NCI-H1694 (cell line): Measurements from ENCODE around the gene HCN4.

ENCODE experiments used
- DNase-seq: peaks from one replicate; lab custom pipeline; 2025; lab: John Stamatoyannopoulos, UW

Gene HCN4

DNA sequence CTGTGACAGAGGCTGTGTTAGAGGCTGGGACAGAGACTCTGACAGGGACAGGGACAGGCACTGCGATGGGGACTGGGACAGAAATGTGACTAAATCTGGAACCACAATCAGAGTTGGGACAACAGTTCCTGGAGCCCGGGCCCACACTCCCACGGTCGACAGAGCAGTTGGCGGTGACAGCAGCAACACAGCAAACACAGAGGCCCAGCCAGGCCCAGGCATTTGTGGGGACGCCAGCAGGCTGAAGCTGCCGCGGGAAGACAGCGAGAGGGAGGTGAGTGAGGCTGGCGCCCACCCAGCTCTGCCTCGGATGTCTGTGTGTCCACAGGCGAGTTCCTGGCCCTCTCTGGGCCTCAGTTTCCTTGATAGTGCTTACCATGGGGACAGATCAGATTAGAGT is 9.3 kb upstream of the HCN4 start:
- DNase-seq: peak; percentile 26

DNA sequence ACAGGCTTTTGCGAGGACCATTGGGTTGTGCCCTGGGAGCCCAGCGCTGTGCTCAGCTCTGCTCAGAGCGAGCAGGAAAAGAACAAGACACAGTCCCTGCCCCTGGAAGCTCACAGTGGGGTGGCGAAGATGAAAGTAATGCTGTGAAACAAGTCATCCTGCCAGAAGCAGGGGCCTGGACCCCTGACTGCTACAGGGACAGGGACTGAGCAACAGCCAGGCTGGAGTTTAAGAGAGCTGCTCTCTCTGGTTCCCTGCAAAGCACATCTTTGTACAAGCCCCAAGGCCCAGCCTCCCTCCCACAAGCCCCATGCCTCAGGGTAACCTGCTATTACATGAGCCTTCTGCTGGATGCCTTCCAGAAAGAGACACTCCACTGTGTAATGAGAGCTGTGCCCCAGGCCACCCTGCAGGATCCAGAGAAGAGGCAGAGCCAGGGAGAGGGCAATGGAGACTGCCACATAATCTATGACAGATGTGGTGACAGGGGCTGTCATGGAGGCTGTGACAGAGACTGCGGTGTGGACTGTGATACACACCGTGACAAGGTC is 7.1 kb upstream of the HCN4 start:
- DNase-seq: peak; percentile 80

DNA sequence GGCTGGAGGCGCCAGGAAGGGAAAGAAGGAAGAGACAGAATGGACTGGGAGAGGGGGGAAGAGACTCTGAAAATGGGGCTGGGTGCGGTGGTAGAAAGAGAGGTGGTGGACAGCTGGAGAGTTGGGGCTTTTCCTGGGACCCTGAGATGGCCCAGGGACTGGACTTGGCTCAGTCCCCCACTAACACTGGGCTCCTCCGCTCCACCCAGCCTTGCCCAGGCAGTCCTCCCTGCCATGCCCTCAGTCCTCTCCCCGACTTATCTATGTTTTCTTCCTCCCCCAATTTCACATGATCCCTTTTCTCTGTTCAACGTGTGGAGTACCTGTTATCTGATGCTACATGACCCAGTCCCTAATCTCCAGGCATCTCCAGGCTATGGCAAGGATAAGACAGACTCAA is 6.3 kb upstream of the HCN4 start:
- no peak for DNase-seq

DNA sequence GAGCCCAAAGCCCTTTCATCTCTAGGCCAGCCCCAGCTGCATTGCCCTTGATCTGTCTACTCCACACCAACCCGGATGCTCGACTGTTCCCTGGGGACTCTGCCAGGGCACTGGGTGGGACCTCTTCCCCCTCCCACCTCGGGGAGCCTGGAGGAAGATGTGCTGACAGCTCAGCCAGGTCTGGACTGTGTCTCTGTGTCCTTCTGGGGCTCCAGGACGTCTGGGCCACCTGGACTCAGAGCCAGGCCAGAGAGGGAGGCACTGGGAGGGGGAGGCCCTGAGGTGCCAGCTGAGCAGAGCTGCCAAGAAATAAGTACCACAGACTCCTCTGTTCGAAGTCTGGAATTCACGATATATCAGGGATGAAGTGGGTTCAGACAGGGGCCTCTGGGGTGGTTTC is 5.8 kb upstream of the HCN4 start:
- no peak for DNase-seq

DNA sequence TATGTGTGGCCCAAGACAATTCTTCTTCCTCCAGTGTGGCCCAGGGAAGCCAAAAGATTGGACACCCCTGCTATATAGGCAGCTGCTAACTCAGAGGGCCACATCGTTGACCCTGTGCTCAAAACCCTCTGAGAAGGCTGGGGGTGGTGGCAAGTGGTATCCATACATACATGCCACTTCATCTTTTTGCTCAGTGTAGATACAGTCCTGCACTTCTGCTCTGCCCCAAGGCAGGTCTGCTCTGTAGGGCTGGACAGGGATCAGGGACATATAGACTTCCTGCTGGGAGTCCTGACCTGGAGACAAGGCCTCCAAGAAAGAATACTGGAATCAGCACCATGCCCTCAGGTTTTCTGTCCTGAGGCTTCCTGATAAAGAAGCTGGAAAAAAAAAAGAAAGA is 4.5 kb upstream of the HCN4 start:
- DNase-seq: no peak

DNA sequence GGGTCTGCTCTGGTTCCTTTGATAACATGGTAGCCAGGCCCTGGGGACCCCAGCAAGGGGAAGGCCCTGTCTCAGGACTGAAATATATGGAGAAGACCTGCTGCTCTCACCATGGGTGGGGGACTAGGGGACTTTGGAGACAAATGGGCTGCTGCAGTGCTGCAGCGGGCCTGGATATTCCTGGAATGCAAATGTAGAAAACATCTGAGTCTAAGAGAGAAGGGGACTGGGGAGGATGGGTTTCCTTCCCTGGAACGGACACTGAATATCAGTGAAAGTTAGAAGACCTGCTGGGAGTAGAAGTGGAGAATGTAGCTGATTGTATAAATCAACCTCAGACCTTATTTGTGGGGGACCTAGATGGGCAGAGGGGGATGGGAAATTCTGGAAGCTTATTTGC is 3.1 kb upstream of the HCN4 start:
- no peak for DNase-seq

DNA sequence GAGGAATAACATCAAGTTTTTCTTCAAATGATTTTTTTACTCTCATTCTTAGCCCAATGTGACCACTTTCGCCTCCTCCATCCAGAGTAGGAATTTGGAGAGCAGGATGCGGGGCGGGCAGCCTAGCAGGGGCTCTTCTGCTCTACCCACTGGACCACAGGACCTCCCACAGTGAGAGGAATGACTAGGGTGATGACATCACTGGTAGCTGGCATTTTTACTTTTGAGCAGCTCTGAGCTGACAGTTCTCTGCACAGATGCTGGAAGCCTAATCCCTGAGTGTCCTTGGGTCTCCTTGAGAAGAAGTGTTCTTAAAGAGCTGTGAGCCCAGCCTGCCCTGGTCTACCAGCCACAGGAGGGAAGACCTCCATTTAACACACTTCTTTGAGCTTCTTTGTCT is 1.4 kb upstream of the HCN4 start:
- no peak for DNase-seq

DNA sequence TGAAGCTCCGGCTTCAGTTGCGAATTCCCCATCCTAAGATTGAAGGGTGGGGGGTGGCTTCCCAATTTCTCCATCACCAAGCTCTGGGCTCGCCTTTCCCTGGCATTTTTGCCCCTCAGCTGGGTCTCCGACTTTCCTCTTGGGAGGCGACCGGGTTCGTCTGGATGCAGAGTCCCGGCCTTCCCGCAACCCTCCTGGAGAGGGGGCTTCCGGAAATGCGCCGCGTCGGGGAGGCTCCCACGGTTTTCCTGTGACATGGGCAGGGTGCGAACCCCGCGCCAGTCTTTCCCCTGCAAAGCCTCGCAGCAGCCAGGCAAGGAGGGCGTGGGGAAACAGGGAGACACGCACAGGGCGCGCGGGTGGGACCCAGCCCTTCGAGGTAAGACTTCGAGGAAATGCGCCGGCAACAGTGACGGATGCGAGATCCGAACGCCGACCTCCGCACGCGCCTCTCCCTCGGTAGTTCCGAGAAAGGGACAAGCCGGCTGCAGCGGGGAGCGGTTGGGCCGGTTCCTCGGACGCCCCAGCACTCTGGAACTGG is 466 bp upstream of the HCN4 start:
- no peak for DNase-seq

DNA sequence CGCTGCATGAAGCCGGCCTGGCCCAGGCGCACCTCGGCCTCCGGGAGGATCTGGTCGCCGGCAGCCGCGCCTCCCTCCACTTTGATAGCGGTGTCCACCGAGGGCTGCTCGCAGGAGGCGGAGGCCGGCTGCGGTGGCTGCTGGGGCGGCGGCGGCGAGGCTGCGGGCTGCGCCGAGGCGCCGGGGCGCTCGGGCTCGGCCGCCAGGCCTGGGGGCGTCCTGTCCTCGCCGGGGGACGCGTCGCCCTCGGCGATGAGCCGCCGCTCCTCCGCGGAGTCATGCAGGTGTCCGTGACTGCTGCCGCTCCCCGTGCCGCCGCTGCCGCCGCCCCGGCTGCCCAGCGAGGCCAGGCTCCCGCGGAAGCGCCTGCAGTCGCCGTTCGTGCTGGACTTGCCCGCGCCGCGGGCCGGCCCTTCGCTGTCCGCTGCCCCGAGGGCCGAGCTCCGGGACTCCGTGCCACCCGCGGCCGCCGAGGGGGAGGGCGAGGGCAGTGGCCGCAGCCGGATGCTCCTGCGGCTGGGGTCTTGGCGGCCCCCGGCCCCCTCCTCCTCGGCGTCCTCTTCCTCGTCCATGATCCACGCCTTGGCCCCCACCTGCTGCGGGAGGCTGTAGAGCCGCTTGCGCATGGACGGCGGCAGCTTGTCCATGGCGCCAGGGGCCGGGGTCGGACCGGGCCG is 996 bp downstream of the HCN4 start:
- DNase-seq: no peak

DNA sequence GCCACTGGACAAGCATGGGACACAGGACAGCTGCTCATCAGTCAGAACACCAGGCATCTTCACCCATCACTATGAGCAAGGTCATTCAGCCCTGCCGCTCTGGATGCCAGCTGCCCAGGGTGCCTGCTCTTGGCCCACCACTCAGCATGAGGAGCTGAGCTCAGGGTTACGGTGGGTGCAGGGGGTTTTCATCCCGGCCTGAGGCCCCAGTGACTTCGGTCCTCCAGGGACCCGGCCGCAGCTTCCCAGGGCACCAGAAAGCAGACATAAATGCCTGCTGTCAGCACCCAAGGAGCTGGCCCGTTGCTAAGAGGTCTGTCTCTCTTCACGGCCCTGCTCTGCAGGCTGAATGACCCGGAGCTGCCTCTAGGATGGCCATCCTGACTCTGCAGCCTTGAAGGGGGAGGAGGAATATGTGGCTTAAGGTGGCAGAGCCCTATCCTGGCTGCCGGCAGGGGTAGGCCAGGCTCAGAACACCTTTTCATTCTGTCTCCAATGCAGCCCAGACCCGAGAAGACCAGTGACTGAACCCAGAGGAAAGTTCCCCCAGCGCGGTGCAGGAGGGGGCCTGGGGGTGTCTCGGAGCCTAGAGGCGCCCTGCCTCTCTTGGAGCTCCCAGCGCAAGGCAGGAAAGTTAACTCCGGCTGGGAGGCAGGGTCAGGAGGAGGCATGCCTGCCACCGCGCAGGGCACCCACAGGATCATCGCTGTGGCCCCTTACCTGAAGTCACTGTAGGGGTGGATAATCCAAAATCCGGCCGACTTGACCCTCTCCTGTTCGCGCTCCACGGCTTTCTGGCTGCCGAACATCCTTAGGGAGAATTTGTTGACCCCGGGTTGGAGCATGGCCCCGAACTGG is 1.8 kb downstream of the HCN4 start:
- DNase-seq: no peak

DNA sequence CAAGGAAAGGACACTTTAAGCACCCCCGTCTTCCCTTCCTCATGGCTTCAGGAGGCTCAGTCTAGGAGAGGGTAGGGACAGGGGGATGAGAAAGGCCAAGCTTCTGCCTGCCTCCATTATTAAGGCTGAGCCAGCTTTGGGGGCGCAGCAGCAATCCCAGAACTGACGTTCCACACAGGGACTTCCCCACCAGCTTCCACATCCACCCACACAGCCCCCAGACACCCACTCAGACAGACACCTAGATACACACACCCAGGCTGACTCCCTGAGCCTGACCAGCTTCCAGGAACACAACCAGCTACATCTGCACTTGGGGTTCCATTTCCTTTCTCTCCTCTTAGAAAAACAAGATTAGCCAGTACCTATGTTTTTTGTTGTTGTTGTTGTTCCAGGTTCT is 4.7 kb downstream of the HCN4 start:
- no peak for DNase-seq

DNA sequence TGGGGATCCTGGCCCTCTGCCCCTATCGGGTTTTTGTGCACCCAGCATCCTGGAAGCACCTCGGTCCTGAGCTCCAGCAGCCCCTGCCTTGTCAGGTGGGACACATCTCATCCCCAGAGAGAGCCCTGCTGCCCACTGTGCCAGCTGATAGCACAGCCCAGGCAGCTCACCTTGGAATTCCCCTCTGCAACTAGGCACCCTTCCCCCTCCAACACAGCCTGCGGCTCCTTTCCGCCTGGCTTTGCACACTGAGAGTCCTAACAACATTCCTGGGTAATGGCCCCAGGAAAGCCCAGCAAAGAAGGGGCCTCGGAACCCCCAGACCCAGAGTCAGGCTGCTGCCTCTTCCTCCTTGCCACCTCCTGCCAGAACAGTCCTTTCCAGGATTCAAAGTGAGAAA is 5.9 kb downstream of the HCN4 start:
- DNase-seq: no peak

DNA sequence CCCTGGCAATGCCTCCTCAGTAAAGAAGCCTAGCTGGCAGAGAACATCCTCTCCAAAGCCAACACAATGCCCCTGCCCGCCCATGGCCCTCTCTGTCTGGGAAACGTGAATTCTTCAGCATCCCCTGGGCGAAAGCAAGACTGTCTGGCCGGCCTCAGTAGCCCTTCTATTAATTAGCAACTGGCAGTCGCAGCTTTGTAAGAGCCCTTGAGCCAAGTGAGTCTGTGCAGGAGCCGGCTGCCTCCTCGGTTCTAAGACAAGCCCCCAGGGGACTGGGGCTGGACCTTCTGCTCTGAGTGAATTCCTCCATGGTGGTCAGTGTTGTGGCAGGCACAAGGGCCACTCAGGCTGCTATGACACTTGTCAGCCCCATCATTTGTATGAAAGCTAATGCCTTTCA is 7.4 kb downstream of the HCN4 start:
- no peak for DNase-seq

DNA sequence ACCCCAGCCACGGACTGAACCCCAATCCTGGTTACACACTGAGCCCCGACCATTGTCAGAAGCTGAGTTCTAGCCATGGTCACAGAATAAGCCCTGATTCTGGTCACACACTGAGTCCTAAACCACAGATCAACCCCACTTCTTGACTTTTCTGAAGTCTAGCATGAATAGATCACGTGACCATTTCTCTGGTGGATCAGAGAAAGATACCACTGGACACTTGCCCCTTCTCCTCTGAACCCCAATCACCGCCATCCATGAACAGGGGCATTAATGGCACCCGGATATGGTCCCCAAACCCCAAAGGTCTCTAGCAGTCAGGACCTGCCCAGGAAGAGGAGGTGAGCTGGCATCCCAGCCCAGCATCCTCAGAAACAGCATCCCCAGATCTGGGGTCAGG is 9.1 kb downstream of the HCN4 start:
- DNase-seq: no peak

DNA sequence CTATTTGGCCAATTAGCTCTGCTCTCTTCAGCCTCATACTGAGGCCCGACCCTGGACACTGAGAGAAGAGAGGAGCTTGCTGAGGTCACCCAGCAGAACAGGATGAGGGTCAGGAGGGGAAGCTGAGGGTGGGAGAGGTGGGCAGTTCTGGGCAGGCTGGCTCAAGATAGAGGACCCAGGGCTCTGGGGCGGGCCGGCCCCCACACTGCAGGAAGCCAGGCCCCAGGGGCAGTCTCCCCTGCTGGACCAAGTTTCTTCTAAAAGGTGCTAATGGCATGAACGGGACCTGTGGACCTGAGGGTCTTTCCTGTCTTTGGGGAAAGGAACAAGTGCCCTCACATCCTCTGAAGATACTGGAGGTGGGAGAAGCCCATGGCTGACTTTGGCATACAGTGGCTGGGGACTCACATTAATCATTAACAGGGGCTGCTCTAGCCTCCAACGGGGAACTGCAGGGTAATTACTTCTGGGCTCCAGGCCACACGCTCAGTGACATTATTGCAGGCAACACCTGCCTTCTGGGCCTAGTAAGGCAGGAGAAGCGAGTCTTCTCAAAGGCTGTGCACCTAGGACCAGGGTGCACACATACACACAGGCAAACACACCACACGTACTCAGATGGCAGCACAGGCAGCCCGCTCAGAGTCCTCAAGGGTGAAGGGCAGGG is 10.6 kb downstream of the HCN4 start:
- peak; percentile 54 for DNase-seq

DNA sequence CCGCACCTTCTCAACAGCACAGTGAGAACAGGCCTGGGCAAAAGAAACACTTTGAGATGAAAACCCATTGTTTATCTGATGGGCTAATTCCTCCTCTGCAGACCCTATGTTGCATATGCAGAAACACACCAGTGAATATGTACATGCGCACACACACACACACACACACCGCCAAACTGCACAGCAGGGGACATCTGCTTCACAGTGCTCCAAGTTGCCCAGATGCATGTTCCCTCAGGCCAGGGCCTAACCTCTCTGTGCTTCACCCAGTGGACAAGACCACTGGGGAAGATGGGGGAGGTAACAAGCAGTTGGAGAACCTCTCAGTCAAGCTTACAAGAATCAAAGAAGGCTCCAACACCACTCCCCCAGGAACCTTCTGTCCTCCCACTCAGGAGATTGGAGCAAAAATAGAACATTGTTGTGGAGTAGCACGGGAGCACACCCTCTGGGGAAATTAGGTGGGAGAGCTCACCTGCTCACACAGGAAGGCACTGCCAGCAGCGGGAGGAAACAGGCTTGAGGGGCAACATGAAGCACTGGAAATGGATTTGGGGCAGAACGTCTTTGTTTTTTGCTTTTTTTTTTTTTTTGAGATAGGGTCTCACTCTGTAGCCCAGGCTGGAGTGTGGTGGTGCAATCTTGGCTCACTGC is 13.0 kb downstream of the HCN4 start:
- no peak for DNase-seq

DNA sequence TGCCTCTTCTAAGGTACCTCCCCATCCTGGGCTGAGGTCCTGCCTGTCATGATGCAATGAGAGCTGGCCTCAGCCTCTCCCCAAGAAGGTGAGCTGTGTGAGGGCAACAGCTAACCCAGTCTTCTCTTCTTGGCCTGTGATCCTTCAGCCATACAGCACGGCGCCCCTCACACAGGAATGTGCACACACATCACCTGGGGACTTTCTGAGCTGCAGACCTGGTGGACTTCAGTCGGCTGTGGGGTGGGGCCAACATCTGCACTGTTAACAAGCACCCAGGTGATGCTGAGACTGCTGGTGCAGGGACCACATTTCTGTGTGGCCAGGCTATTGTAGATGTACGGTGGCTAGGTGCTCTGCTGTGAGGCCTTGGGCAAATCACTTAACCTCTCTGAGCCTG is 14.5 kb downstream of the HCN4 start:
- no peak for DNase-seq

DNA sequence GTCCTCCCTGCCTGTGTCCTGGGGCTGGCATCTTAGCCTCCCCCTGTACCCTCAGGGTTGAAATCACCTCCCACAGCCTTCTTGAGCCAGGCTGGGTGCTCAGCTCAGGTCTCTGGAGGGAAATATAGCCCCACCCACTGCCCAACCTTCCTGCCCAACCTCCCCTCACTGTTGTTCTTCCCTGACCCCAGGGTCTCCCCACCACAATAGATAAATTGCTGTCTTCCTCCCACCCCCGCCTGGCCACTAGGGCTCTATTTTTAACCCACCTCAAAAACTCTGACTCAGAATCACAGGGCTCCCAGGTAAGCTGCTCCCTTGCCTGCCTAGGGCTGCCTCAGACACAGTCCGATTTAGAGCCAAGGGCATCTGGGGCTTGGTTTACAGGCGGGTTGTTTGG is 15.0 kb downstream of the HCN4 start:
- DNase-seq: no peak

DNA sequence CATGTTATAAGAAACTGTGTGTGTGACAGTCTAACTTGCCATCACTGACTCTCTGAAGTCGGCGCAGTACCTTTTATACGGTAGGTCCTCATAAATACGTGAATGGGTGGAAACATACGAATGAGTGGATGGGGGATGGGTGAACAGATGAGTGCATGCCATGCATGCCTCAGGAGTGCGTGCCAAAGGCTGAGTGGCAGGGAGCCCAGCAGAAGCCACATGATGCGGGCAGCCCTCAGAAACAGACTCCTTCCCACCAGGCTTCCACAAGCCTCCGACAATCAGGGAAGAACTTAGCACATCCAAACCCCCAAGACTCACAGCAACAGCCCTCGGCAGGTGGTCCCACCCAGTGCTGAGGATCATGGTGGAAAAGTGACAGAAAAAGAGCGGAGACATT is 16.7 kb downstream of the HCN4 start:
- DNase-seq: no peak

DNA sequence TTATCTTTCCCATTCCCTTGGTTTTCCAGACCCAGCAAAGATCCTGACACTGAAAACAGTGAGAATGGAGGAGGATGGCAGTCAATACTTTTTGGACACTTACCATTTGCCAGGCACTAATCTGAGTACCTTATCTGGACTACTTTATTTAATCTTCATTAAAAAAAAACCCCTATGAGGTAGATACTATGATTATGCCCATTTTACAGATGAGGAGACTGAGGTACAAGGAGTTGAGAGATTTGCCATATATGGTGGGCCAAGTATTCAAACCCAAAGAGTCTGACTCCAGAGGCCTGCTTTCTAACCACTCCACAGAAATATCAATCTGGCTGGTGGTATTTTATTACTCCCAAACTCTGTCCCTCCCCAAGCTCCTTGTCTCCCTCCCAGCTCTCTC is 19.6 kb downstream of the HCN4 start:
- no peak for DNase-seq

DNA sequence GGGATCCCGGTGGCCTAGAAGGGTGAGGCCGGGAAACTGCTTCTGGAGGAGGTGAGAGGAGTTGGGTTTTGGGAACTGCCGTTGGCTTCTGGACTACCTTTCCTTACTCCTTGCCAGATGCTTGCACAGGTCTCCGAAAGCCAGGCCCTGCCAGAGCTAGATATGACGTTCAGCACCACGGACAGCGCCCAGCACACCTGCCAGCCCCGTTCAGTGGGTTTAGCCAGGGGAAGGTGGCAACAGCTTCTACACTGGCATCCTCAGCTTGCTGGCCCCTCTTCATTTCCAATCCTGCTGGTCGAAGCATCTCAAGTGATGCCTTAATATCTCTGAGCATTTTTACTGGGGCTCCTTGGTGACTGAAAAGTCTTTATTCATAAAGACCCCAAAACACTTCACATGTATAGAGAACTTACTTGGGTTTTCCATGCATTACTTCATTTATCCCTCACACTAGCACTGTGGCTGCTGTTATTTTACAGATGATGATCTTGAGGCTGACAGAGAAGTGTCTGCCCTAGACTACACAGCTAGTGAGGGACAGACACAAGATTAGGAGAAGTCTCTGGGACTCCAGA is 21.9 kb downstream of the HCN4 start:
- no peak for DNase-seq

DNA sequence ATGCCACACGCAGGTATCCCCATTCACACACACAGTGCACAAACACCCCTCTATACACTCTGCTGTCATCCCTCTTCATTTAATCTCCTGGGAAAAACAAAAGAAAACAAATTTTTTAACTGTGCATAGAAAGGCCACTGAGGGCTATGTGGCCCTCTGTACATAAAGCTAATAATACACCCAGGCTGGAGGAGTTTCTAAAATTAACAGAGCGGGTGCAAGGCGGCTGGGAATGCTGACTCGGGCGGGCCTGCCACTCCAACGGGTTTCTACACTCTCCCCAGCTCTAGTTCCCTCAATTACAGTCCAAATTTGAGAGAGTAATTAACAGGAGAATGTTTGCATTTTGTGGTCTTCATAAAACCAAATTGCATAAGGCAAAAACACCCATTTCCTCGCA is 23.1 kb downstream of the HCN4 start:
- no peak for DNase-seq
